Measurements from ENCODE around the gene KRT86. TPM values are rescaled to one million over a fixed set of nuclear protein-coding genes. Genes with fewer than 3 reads are reported as not detected.

The KRT86 gene
- total RNA-seq, 1 experiment from 2014 or later: 2.7 TPM

GRCh38 chr12:52331833-52332232 is 57.4 kb downstream of the KRT86 start:
- Histone ChIP-seq H3K4me3 (no peak overlapping the region), H3K4me2 (no peak overlapping the region), H3K79me2 (ENCODE audit: low read depth) (no peaks in the 10 kb centered on the region), H3K4me1 (replicated peaks; ENCODE audit: insufficient read depth) (peaks cover 27% of the 10 kb centered on the region), H3K9me2 (ENCODE audit: insufficient read depth) (no peaks in the 10 kb centered on the region), H2AFZ (no peak overlapping the region), H3K27me3 (ENCODE audit: insufficient read depth, low read depth) (no peaks in the 10 kb centered on the region), H3F3A (ENCODE audit: insufficient read depth, low read depth) (peaks cover 14% of the 10 kb centered on the region; the same call in 1 of the 2 replicates), H3K36me3 (ENCODE audit: low read depth) (no peaks in the 10 kb centered on the region), H3K9me3 (ENCODE audit: insufficient read depth, low read depth) (no peaks in the 10 kb centered on the region), H3K27ac (no peak overlapping the region), H4K20me1 (ENCODE audit: insufficient read depth) (no peaks in the 10 kb centered on the region)
- TF ChIP-seq EZH2 (IDR thresholded peaks at IDR 0.05; ENCODE audit: low read depth) (no peak), CTCF (conservative IDR thresholded peaks at IDR 0.05) (no peak)
- intact Hi-C loops (cut with micrococcal nuclease; ENCODE audit: unreplicated experiment): no loop called here
- no TSS peak for BruUV-seq (replicated peaks)
- POLR2A ChIA-PET (ENCODE audit: unreplicated experiment): interaction anchor here (0.6 kb wide), 1 partner anchor 250 kb away, joined by 3 read pairs; no protein-coding TSS in a partner anchor
- DNase-seq: no peak
- CTCF ChIA-PET: interaction anchor here (0.7 kb wide), 1 partner anchor 37 kb away, joined by 3 read pairs; no protein-coding TSS in a partner anchor

GRCh38 chr12:52332381-52332780 is 57.9 kb downstream of the KRT86 start:
- BruUV-seq (replicated peaks): no TSS peak
- intact Hi-C loops (cut with micrococcal nuclease; ENCODE audit: unreplicated experiment): no loop called here
- ChIA-PET CTCF (interaction anchor here (0.7 kb wide), 1 partner anchor 86 kb away, joined by 3 read pairs; no protein-coding TSS in a partner anchor), POLR2A (ENCODE audit: unreplicated experiment) (no interaction called here)
- no peak for DNase-seq
- Histone ChIP-seq H3K9me2 (ENCODE audit: insufficient read depth) (no peaks in the 10 kb centered on the region), H3F3A (ENCODE audit: insufficient read depth, low read depth) (peaks cover 18% of the 10 kb centered on the region; the same call in 1 of the 2 replicates), H4K20me1 (ENCODE audit: insufficient read depth) (no peaks in the 10 kb centered on the region), H3K79me2 (ENCODE audit: low read depth) (no peaks in the 10 kb centered on the region), H3K4me3 (no peak overlapping the region), H2AFZ (no peak overlapping the region), H3K4me1 (replicated peaks; ENCODE audit: insufficient read depth) (peaks cover 27% of the 10 kb centered on the region), H3K27me3 (ENCODE audit: insufficient read depth, low read depth) (no peaks in the 10 kb centered on the region), H3K4me2 (no peak overlapping the region), H3K9me3 (ENCODE audit: insufficient read depth, low read depth) (no peaks in the 10 kb centered on the region), H3K36me3 (ENCODE audit: low read depth) (no peaks in the 10 kb centered on the region), H3K27ac (no peak overlapping the region)
- TF ChIP-seq EZH2 (IDR thresholded peaks at IDR 0.05; ENCODE audit: low read depth): no peak
- no peak for TF ChIP-seq CTCF (conservative IDR thresholded peaks at IDR 0.05)

GRCh38 chr12:52333321-52333720 is 58.9 kb downstream of the KRT86 start:
- no peaks in the 10 kb centered on the region for H4K20me1 ChIP-seq (ENCODE audit: insufficient read depth)
- H3K9me3 ChIP-seq (ENCODE audit: insufficient read depth, low read depth): no peaks in the 10 kb centered on the region
- TF ChIP-seq CTCF (conservative IDR thresholded peaks at IDR 0.05) (no peak), EZH2 (IDR thresholded peaks at IDR 0.05; ENCODE audit: low read depth) (no peak)
- no peak overlapping the region for H2AFZ ChIP-seq
- H3K27me3 ChIP-seq (ENCODE audit: insufficient read depth, low read depth): no peaks in the 10 kb centered on the region
- no peaks in the 10 kb centered on the region for H3K9me2 ChIP-seq (ENCODE audit: insufficient read depth)
- no peak overlapping the region for H3K27ac ChIP-seq
- BruUV-seq (replicated peaks): no TSS peak
- DNase-seq: peak in 1 of 2 experiments; percentile 37
- peaks cover 22% of the 10 kb centered on the region for H3F3A ChIP-seq (ENCODE audit: insufficient read depth, low read depth)
- no peaks in the 10 kb centered on the region for H3K79me2 ChIP-seq (ENCODE audit: low read depth)
- POLR2A ChIA-PET (ENCODE audit: unreplicated experiment): interaction anchor here (0.7 kb wide), 1 partner anchor 141 kb away, joined by 5 read pairs; no protein-coding TSS in a partner anchor
- H3K36me3 ChIP-seq (ENCODE audit: low read depth): no peaks in the 10 kb centered on the region
- no peak overlapping the region for H3K4me2 ChIP-seq
- no peak overlapping the region for H3K4me3 ChIP-seq
- peaks cover 23% of the 10 kb centered on the region for H3K4me1 ChIP-seq (replicated peaks; ENCODE audit: insufficient read depth)
- intact Hi-C loops (cut with micrococcal nuclease; ENCODE audit: unreplicated experiment): no loop called here
- CTCF ChIA-PET: interaction anchor here (0.6 to 0.7 kb wide), 4 partner anchors 11 to 144 kb away, joined by 3 to 6 read pairs (median 4); no protein-coding TSS in a partner anchor

All from PC-9 (cell line).